ENCODE results near the gene FETUB.
"Not testable (repeated sequence)": the region's sequence is repeated elsewhere in the genome, so short reads cannot be mapped to it uniquely, and the experiment has no call there.

FETUB gene

DNA sequence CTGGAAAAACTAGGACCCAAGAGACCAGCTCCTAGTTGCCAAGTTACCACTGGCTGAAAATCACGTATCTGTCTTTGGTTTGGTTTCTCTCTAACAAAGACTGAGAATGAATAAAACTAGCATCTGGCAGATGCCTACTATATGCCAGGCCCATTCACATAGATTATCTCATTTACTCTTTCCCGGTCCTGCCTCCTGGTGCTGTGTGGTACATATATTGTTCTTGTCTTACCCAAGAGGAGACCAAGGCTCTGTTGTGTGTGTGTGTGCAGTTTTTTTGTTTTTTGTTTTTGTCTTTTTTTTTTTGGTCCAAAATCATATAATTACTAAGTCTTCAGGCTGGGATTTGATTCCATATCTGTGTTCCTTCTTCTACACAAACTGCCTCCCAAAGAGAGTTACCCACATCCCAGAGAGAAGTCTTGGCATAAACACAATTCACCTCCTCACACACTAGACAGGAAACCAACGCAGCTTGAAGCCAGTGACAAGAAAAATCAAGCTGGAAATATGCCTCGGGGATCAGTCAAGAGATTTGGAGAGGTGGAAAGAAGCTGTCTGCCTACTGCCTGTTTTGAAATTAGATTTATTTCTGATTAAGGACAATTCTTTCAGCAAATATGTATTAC lies 26.4 kb upstream of the FETUB start:
- DNase-seq (ENCODE audit: low read depth), result no peak

DNA sequence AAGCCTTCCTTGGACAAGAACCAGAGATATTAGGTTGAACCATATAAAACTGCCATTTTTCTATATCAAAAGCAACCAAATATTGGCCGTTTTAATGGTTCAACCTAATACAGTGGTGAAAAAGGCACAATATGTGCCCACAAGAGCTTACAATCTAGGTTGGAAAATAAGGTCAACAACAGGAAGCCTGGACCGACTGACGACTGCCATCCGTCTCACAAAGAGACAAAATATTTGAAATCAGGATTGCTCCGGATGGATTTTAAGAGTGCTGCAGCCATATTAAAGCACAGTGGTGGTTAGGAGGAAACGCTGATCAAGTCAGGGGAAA lies 26.0 kb upstream of the FETUB start:
- no peak for DNase-seq (ENCODE audit: low read depth)

DNA sequence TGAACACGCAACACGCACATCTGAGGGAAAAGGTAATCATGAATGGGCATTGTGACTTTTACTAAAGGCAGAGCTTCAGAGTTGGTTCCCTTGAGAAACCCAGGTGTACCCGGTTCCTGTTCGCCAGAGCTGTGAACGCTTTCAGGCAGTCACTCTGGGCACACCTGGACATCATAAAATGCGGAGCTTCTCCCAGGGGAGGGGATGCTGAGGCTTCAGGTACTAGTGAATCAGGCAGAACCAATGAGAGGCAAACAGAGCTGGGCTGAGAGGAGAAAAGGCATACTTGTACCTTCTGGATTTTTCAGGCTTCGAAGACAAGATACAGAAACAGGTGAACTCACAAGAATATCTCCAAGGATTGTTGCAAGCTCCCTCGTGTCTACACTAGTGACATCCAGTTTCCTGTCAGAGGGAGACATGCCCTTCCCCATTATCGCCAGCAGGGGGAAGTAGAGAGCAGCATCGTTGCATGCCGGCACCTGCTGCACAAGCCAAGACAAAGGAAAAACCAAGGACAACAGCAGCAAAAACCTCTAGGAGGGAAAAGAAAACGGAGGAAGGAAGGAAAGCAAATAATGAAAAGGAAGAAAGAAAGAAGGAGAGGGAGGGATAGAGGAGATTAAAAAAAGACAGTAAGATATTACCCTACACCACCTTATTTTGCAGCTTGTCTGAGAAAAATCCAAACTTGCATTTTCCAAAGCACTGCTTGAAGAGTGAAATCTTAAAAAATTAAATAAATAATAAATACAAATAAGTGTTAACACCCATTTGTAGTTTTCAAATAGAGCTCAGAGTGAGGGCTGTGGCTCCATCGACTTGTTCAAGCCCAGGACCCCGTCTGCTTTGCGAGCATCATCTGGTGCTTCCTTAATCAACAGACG lies 25.4 kb upstream of the FETUB start:
- DNase-seq (ENCODE audit: low read depth), result peak; percentile 72

GRCh38 chr3:186616299-186616617 lies 23.9 kb upstream of the FETUB start:
- no peak for DNase-seq (ENCODE audit: low read depth)

- DNase-seq (ENCODE audit: low read depth), result peak; percentile 100
Measured at GRCh38 chr3:186617036-186617946, 22.9 kb upstream of the FETUB start.

DNA sequence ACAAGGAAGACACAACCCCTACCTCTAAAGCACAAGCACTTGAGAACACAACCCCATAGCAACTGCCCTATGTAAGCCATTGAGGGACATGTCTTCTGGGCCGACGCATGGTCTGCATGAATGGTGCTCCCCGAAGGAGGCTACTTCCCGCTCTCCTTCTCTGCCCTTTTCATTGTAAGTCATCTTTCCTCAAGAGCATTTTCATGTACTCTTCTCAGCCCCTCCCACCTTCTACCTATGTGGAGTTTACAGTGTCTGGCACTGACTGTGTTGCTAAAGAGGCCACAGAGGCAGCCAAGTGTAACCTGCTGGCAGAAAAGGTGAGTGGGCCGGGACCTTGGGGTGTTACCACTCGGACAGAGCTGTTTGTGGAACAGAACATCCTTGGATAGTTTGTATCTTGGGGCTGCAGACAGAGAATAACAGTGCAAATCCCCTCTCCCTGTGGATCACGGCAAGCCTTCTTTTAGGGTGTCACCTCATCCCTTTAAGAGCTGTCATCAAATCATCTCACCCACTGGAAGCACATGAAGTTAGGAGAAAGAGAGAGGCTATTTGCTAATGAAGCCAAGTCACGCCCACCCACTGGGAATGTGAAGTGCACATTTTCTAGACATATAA lies 21.8 kb upstream of the FETUB start:
- no peak for DNase-seq (ENCODE audit: low read depth)

DNA sequence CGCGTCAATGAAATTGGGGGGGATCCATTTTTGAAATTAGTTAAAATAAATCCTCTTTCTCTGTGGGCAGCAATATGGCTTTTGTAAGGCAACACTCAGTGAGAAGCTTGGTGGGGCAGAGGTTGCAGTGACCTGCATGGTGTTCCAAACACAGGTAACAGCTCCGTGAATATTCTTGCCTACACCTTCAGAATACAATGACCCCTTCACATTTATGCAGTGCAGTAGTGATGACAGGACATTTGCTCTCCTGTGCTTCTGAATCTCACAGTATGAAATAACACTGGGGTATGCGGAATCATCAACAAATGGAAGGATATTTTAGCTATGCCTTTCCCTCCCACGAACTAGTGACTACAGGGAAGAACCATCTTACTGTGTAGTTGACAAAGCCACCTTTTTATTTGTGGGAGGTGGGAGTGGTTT lies 20.4 kb upstream of the FETUB start:
- DNase-seq (ENCODE audit: low read depth), result no peak

- no peak for DNase-seq (ENCODE audit: low read depth)
Measured at GRCh38 chr3:186620213-186621092, 19.7 kb upstream of the FETUB start.

DNA sequence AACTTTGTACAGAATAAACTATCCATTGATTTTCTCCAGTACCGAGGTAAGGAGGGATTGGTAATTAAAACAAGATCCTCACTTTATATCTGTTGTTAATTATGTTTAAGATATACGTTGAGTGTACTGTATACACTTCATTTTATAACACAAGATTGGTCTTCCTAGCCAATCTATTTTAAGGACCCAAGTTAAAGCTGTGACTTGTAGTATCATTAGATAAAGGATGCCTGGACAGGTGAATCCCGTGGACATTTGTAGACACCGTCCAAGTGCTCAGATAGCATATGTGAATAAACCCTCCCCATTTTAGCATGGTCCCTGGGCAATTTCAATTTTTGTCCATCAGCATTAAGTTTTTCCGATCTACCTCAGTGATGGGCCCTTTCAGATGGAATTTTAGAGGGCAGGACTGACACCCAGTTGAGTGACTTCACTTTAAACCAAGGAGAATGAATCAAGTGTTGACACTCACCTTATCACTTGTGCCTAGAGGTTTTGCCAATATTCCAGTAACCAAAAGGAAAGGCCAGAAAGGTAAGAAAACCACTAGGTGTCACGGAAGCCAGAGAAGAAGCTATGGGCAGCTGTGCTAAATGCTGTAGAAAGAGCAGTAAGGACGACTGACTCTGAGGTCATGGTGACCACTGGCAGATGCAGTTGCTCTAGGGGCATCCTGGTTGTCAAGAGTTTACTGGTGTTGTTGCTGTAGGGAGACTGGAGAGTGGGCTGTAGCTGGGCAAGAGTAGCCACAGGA lies 18.1 kb upstream of the FETUB start:
- no peak for DNase-seq (ENCODE audit: low read depth)

DNA sequence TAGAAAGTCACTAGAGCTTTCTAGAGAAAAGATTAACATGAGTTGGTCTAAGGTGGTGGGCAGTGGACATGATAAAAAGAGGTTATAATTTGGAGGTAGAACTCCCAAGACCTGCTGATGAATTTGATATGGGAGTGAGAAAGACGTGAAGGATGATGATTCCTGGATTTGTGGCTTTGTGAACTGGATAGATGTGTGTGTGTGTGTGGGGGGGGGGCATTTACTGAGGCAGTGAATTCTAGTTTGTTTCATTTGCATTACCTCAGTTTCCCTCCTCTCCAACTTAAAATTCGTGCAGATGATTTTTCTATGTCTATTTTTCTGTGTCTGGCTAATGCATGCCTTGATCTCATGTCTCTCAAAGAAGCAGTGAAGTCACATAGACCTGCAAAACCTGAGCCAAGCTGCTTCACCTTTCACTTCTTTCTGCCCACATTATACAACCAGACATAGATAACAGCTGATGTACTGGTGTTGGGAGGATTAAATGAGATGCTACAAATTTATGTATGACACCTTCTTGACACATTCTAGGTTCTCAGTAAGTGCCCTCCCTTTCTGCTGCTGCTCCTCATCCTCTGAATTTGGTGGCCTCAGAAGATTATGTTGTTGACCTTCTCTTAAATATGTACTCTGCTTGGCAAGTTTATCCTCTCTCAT lies 17.4 kb upstream of the FETUB start:
- DNase-seq (ENCODE audit: low read depth), result no peak

DNA sequence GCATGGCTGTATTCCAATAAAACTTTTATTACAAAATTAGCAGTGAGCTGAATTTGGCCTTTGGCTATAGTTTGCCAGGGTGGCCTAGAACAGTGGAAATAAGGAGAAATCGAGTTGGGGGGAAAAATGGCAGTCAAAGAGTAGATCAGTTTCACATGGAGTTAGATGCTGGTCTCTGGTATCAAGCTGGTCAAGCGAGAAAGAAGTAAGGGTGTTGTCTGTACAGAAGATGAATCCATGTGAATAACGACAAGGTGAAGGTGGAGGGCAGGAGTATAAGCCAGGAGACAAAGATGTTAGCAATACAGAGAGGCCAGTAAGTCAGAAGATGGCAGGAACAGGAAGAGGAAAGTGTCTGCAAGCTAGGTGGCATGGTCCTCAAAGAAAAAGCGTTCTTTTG lies 15.6 kb upstream of the FETUB start:
- no peak for DNase-seq (ENCODE audit: low read depth)

- DNase-seq (ENCODE audit: low read depth), result no peak
Measured at GRCh38 chr3:186625600-186626042, 14.6 kb upstream of the FETUB start.

GRCh38 chr3:186626254-186626847 lies 13.8 kb upstream of the FETUB start:
- DNase-seq (ENCODE audit: low read depth), result no peak

DNA sequence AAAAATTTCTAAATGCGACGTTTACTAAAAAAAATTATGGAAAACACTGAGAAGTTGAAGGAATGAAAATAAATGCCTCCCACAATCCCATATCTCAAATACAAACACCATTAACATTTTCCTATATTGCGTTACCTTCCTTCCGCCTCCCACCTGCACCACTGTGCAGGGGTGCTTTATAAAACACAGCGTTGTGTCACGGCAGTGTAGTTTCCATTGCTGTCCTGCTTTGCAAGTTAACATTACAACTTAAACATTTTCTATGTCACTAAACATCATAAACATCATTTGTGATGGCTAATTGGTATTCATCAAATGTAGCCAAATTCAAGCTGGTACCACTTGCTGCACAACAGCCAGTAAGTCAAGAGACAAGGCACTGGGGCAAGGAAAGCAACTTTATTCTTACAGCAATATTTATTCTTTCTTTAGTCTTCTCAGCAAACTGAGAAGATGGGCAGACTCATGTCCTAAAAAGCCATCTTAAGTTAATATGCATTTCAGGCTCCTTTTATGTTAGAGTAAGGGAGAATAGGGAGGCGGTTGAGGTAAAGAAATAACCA lies 12.3 kb upstream of the FETUB start:
- no peak for DNase-seq (ENCODE audit: low read depth)

DNA sequence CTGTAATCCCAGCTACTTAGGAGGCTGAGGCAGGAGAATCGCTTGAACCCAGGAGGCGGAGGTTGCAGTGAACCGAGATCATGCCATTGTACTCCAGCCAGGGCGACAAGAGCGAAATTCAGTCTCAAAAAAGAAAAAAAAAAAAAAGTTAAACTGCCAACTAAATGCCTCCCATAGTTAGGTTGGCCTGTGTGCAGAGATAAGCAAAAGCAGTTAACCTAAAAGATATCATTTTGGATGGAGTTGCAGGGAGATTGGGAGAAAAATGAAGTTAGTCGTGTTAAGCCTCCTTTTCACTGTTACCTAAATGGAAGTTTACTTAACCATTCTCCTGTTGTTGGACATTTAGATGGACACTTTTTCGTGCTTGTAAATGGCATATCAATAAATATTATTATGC lies 11.4 kb upstream of the FETUB start:
- DNase-seq (ENCODE audit: low read depth), result no peak

- DNase-seq (ENCODE audit: low read depth), result no peak
Measured at GRCh38 chr3:186630950-186631641, 9.1 kb upstream of the FETUB start.

- DNase-seq (ENCODE audit: low read depth), result no peak
Measured at GRCh38 chr3:186633481-186633880, 6.7 kb upstream of the FETUB start.

GRCh38 chr3:186634207-186634606 lies 6.0 kb upstream of the FETUB start:
- DNase-seq (ENCODE audit: low read depth), result not testable (repeated sequence)

- no peak for DNase-seq (ENCODE audit: low read depth)
Measured at GRCh38 chr3:186635532-186635931, 4.7 kb upstream of the FETUB start.

Measured in ELR (cell line).